Measurements from ENCODE around the gene BORCS6.

GRCh38 chr17:8142887-8143580 lies 46.9 kb downstream of the BORCS6 start:
- TF ChIP-seq CTCF (IDR thresholded peaks at IDR 0.05) (no peak), ZFX (IDR thresholded peaks at IDR 0.05; ENCODE audit: borderline replicate concordance) (no peak)

Measured in 22Rv1 (cell line).